ENCODE data around the gene ZC3HAV1.
"Not testable (repeated sequence)": the region's sequence is repeated elsewhere in the genome, so short reads cannot be mapped to it uniquely, and the experiment has no call there.

ZC3HAV1 gene

GRCh38 chr7:139112316-139112715, 2.8 kb upstream of the ZC3HAV1 start:
- DNase-seq (ENCODE audit: low spot score): no peak

- DNase-seq (ENCODE audit: low spot score): no peak
Observed at GRCh38 chr7:139111811-139112301, 2.3 kb upstream of the ZC3HAV1 start.

GRCh38 chr7:139111147-139111546, 1.6 kb upstream of the ZC3HAV1 start:
- no peak for DNase-seq (ENCODE audit: low spot score)

- no peak for DNase-seq (ENCODE audit: low spot score)
Observed at GRCh38 chr7:139109983-139110411, 477 bp upstream of the ZC3HAV1 start.

- no peak for DNase-seq (ENCODE audit: low spot score)
Observed at GRCh38 chr7:139108266-139109187, 993 bp downstream of the ZC3HAV1 start.

GRCh38 chr7:139106959-139107358, 2.6 kb downstream of the ZC3HAV1 start:
- DNase-seq (ENCODE audit: low spot score): no peak

GRCh38 chr7:139106227-139106626, 3.3 kb downstream of the ZC3HAV1 start:
- not testable (repeated sequence) for DNase-seq (ENCODE audit: low spot score)

- DNase-seq (ENCODE audit: low spot score): no peak
Observed at GRCh38 chr7:139105484-139105883, 4.0 kb downstream of the ZC3HAV1 start.

GRCh38 chr7:139104091-139104450, 5.4 kb downstream of the ZC3HAV1 start:
- no peak for DNase-seq (ENCODE audit: low spot score)

- no peak for DNase-seq (ENCODE audit: low spot score)
Observed at GRCh38 chr7:139103057-139103815, 6.3 kb downstream of the ZC3HAV1 start.

- not testable (repeated sequence) for DNase-seq (ENCODE audit: low spot score)
Observed at GRCh38 chr7:139101637-139102158, 7.8 kb downstream of the ZC3HAV1 start.

- DNase-seq (ENCODE audit: low spot score): no peak
Observed at GRCh38 chr7:139099172-139099947, 10.2 kb downstream of the ZC3HAV1 start.

- DNase-seq (ENCODE audit: low spot score): no peak
Observed at GRCh38 chr7:139095194-139095659, 14.3 kb downstream of the ZC3HAV1 start.

- DNase-seq (ENCODE audit: low spot score): no peak
Observed at GRCh38 chr7:139094596-139094995, 14.9 kb downstream of the ZC3HAV1 start.

GRCh38 chr7:139094030-139094429, 15.5 kb downstream of the ZC3HAV1 start:
- no peak for DNase-seq (ENCODE audit: low spot score)

GRCh38 chr7:139093512-139093911, 16.0 kb downstream of the ZC3HAV1 start:
- DNase-seq (ENCODE audit: low spot score): not testable (repeated sequence)

GRCh38 chr7:139092090-139092796, 17.3 kb downstream of the ZC3HAV1 start:
- DNase-seq (ENCODE audit: low spot score): no peak

GRCh38 chr7:139091677-139091996, 17.9 kb downstream of the ZC3HAV1 start:
- no peak for DNase-seq (ENCODE audit: low spot score)

- no peak for DNase-seq (ENCODE audit: low spot score)
Observed at GRCh38 chr7:139089118-139089517, 20.4 kb downstream of the ZC3HAV1 start.

- no peak for DNase-seq (ENCODE audit: low spot score)
Observed at GRCh38 chr7:139088268-139088667, 21.3 kb downstream of the ZC3HAV1 start.

GRCh38 chr7:139087212-139087611, 22.3 kb downstream of the ZC3HAV1 start:
- DNase-seq (ENCODE audit: low spot score): no peak
